Psoas muscle (tissue), 8 donors: ENCODE data around the gene CLMP. TPM values are rescaled to one million over a fixed set of nuclear protein-coding genes. Genes with fewer than 3 reads are reported as not detected.

Source experiments
- ATAC-seq, 4 donors: fragments of 200-7000 bp; cut with Tn5 transposase; one replicate each; pipeline ENCODE4 v1.9.1; 2020; ENCODE audit warnings: moderate library complexity in 3 of 4, mild to moderate bottlenecking in 2 of 4
- DNase-seq, 2 donors: peaks; one replicate each; pipeline ENCODE4 v3.0.0-alpha.2; 2020
- H3K27ac ChIP-seq: fragments of 200-600 bp; one replicate; pipeline ENCODE4 v1.8.0; 2022
- H3K27me3 ChIP-seq, 3 donors: fragments of 200-600 bp in 1 of 3; one replicate each; pipeline versions ENCODE4 v1.6.1 to v1.8.0; 2013 to 2022; ENCODE audit warnings: low read length in 2 of 3, mild to moderate bottlenecking in 2 of 3, moderate library complexity in 1 of 3; ENCODE audit not compliant: insufficient read depth in 3 of 3
- H3K36me3 ChIP-seq, 2 donors: fragments of 200-600 bp in 1 of 2; one replicate each; pipeline versions ENCODE4 v1.6.1 to v1.8.0; 2013 to 2022; ENCODE audit warnings: low read depth in 1 of 2, mild to moderate bottlenecking in 1 of 2, moderate library complexity in 1 of 2; ENCODE audit not compliant: insufficient read depth in 1 of 2
- H3K4me1 ChIP-seq: fragments of 200-600 bp; one replicate; pipeline ENCODE4 v1.8.0; 2022
- H3K4me3 ChIP-seq: fragments of 200-600 bp; one replicate; pipeline ENCODE4 v1.8.0; 2022; ENCODE audit warnings: mild to moderate bottlenecking
- H3K9me3 ChIP-seq: fragments of 200-600 bp; one replicate; pipeline ENCODE4 v1.8.0; 2022
- WGBS, 3 donors: extraction: QIAGEN DNeasy Blood & Tissue Kit; methylation state at CpG; one replicate each; pipeline versions ENCODE4 v1.1.6 to v1.1.7; 2013; 5-methylcytosine and 5-hydroxymethylcytosine counted together
- intact Hi-C, 2 donors: fragments of 100-400 bp; cut with DNase I; formaldehyde crosslinking; loops; one replicate each; pipeline versions ENCODE4 v1.11.0 to v1.14.2; 2022
- polyA plus RNA-seq, 3 donors: library from polyadenylated mRNA; stranded (reverse); fragments of 200-250 nt; gene quantifications; one replicate each; pipeline ENCODE4 v1.2.3, GENCODE V29; 2013
- total RNA-seq, 4 donors: library from RNA; stranded (reverse); fragmentation: NEBNext Ultra II Directional in 2 of 4; extraction: Animal tissue kit (Norgen Biotek cat#: 25700) in 2 of 4; gene quantifications; one replicate each; pipeline versions ENCODE4 v1.2.1 to v1.2.4, GENCODE V29; 2021 to 2023
- TF ChIP-seq, protein P1 (sequence below): fragments of 200-600 bp; IDR thresholded peaks from one replicate; pipeline ENCODE4 v1.8.0; 2022; ENCODE audit warnings: antibody characterized with exemption
- donor health status: healthy with polysubstance abuse.
- donor health status: DM: no; HTN: no; CAD: no; lungs with moderate emphysema.
- donor health status: Bipolar disorder and iron deficiency.
- donor health status: healthy.
- donor health status: DM: yes; HTN: yes; CAD: no.
- donor health status: DM: no; HTN: no; CAD: no.
- donor health status: DM: no; HTN: no; CAD: no.
- donor health status: DM: yes; HTN: yes; CAD: no.

The CLMP gene
- total and polyA plus RNA-seq, 7 donors: 0.83 to 4.2 (median 2.9) TPM

DNA sequence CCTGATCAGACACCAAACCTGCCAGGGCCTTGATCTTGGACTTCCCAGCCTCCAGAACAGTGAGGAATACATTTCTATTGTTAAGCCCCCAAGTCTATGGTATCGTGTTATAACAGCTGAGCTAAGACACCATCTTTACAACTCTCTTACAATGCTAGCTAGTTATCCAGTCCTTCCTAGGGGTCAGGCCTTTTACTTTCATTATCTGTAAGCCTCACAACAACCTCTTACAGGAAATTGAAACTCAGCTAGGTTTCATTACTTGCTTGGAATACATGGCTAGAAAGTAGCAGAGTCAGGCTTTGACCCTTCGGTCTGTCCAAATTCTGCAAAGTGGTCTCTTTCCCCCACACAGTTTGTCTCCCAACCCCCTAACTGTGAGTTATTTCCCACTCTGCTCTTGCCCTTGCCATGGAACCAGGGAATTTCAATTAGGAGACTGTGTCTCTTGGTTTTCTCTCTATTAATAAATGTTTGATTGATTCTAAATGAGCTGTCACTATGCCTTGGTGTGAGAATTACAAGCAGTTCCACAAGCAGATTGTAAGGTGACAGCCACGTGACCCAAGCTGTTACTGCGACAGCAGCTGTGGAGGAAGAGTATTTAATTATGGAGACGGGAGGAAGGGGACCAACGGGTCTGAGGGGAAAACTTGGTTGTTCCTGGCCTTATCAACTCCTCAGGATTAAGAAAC lies 38.4 kb upstream of the CLMP start:
- no peak overlapping the region for H3K4me3 ChIP-seq
- DNase-seq (no peak), ATAC-seq (no peak)
- TF ChIP-seq, protein P1, sequence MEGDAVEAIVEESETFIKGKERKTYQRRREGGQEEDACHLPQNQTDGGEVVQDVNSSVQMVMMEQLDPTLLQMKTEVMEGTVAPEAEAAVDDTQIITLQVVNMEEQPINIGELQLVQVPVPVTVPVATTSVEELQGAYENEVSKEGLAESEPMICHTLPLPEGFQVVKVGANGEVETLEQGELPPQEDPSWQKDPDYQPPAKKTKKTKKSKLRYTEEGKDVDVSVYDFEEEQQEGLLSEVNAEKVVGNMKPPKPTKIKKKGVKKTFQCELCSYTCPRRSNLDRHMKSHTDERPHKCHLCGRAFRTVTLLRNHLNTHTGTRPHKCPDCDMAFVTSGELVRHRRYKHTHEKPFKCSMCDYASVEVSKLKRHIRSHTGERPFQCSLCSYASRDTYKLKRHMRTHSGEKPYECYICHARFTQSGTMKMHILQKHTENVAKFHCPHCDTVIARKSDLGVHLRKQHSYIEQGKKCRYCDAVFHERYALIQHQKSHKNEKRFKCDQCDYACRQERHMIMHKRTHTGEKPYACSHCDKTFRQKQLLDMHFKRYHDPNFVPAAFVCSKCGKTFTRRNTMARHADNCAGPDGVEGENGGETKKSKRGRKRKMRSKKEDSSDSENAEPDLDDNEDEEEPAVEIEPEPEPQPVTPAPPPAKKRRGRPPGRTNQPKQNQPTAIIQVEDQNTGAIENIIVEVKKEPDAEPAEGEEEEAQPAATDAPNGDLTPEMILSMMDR: no peak
- no peaks in the 10 kb centered on the region for H3K36me3 ChIP-seq
- no peaks in the 10 kb centered on the region for H3K9me3 ChIP-seq
- 72 to 83% (median 80%) methylated on average over 6 of the region's 6 CpGs for WGBS, 3 donors
- H3K27ac ChIP-seq: no peak overlapping the region
- H3K27me3 ChIP-seq: peaks cover 0 to 1% (median 0%) of the 10 kb centered on the region in 3 donors
- intact Hi-C loops: no loop called here
- no peaks in the 10 kb centered on the region for H3K4me1 ChIP-seq

DNA sequence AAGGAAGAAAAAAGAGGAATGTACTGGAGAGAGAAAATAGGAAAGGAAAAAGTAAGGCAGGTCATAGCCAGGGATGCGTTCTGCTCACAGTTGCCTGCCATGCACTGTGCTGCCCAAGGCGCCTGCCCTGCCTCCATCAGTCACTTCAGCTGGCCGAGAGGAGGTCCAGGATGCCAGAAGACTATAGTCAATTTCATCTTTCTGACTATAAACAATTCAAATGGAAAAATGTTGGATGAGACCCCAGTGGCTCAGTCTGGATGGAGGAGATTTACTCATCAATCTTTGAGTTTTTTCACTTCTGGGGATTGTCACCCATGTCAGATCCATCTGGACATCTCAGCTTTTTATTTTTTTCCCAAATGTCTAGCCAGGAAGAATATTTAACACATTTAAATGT lies 36.7 kb upstream of the CLMP start:
- Histone ChIP-seq H3K27me3 (peaks cover 0 to 1% (median 0%) of the 10 kb centered on the region in 3 donors), H3K9me3 (no peaks in the 10 kb centered on the region), H3K27ac (no peak overlapping the region), H3K4me1 (no peaks in the 10 kb centered on the region), H3K4me3 (no peak overlapping the region), H3K36me3 (no peaks in the 10 kb centered on the region)
- TF ChIP-seq, protein P1: no peak
- no peak for ATAC-seq
- WGBS, 3 donors: 84 to 89% (median 87%) methylated on average over 3 of the region's 3 CpGs
- DNase-seq: no peak
- intact Hi-C loops: no loop called here

DNA sequence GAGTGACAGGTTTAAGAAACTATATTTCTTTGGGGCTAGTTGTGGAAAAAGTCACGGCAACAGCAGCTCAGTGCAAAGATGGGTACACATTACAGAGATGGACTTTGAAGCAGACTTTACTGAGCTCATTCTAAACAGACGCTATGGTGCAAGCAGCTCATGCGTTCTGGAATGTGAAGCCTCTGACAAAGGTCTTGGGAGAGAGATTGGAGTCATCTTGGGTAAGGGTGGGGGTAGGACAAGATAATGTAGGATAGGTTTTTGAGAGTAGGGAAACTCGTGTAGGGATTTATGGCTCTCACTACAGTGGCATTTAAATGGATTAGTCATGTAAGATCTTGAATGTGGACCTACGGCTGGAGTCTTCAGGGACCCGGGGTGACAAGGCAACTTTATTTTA lies 36.2 kb upstream of the CLMP start:
- no peak for DNase-seq
- no peaks in the 10 kb centered on the region for H3K9me3 ChIP-seq
- no peak overlapping the region for H3K27ac ChIP-seq
- no peak overlapping the region for H3K4me3 ChIP-seq
- H3K27me3 ChIP-seq: peaks cover 0 to 1% (median 0%) of the 10 kb centered on the region in 3 donors
- TF ChIP-seq, protein P1: no peak
- H3K4me1 ChIP-seq: no peaks in the 10 kb centered on the region
- 54 to 59% (median 57%) methylated on average over 6 of the region's 6 CpGs for WGBS, 3 donors
- H3K36me3 ChIP-seq: no peaks in the 10 kb centered on the region
- intact Hi-C loops: no loop called here
- ATAC-seq: no peak

DNA sequence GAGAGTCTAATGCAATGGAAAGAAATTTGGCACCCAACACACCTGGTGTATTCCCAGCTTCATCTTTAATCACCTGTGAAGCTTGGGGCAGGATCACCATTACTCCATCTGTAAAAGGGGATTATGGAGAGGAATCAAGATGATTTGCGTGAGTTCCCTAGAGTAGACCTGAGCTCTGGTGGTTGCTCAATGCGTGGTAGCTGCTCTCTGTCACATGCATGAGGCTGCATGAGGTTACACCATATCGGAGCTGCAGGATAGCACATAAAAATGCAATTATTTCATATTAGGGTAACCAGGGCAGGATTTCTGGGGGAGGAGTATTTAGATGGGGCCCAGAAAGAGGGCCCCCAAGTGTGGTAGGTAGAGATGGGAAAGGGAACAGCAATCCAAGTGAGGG lies 35.3 kb upstream of the CLMP start:
- no peaks in the 10 kb centered on the region for H3K4me1 ChIP-seq
- no peak overlapping the region for H3K27ac ChIP-seq
- DNase-seq: no peak
- ATAC-seq: no peak
- no peaks in the 10 kb centered on the region for H3K9me3 ChIP-seq
- TF ChIP-seq, protein P1: no peak
- no peaks in the 10 kb centered on the region for H3K36me3 ChIP-seq
- 77 to 82% (median 81%) methylated on average over 3 of the region's 3 CpGs for WGBS, 3 donors
- no peak overlapping the region for H3K4me3 ChIP-seq
- peaks cover 0 to 1% (median 0%) of the 10 kb centered on the region in 3 donors for H3K27me3 ChIP-seq
- intact Hi-C loops: no loop called here
